Heart left ventricle (tissue), 13 donors: Measurements from ENCODE around the gene SPECC1.

Experiments used
- POLR2A ChIP-seq, 2 donors: fragments of 450-650 bp; IDR thresholded peaks; one replicate each; pipeline ENCODE4 v1.6.1; 2017; ENCODE audit warnings: antibody characterized with exemption in 2 of 2, mild to moderate bottlenecking in 2 of 2, moderate library complexity in 2 of 2
- TF ChIP-seq, protein P1 (sequence below), 12 donors: fragments of 200-600 bp; sonication (generic) in 4 of 12; IDR thresholded peaks; one replicate each; pipeline versions ENCODE4 v1.5.0 to v1.8.0; 2018 to 2022; ENCODE audit warnings: antibody characterized with exemption in 12 of 12, mild to moderate bottlenecking in 5 of 12
- donor health status: ischemic (EF 13 %, LVEDD 7.1; RV severe dilation, severe dysfunction).
- donor health status: DM: no; HTN: yes; CAD: no.
- donor health status: DM: no; HTN: no; CAD: no.
- donor health status: ischemic (EF 25% LVEDD 6.9; RV normal size, moderate dysfunction).
- donor health status: ischemic (EF 25% LVEDD 5.7; RV mildly dilated, moderate dysfunction).
- donor health status: ischemic (EF 35%, LVEDD 5.7; RV mildly dilated, moderate dysfunction).
- donor health status: nonischemic (EF 11% LVEDD 7.7; RV severe dilation, severe dysfunction).
- donor health status: DM: yes; HTN: yes; CAD: no.
- donor health status: PGD.
- donor health status: ischemic (EF 29% LVEDD 5.4; RV normal size, mild dysfunction).
- donor health status: nonischemic (EF 23%, LVEDD 6.1; RV moderate dilation, normal function).

DNA sequence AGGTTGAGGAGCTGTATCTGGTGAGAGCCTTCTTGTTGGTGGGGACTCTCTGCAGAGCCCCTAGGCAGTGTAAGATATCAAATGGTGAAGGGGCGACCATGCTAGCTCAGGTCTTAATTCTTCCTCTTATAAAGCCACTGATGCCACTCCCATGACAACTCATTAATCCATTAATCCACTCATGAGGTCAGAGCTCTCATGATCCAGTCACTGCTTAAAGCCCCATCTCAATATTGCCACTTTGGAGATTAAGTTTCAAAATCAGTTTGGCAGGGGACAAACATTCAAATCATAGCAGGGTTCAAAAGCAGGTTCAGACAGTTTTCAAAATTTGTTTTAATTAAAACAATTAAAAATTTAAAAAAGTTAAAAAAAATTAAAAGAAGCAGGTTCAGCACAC, 13.1 kb upstream of the SPECC1 start:
- TF ChIP-seq POLR2A (IDR thresholded peaks at IDR 0.05) = no peak
- TF ChIP-seq, protein P1, sequence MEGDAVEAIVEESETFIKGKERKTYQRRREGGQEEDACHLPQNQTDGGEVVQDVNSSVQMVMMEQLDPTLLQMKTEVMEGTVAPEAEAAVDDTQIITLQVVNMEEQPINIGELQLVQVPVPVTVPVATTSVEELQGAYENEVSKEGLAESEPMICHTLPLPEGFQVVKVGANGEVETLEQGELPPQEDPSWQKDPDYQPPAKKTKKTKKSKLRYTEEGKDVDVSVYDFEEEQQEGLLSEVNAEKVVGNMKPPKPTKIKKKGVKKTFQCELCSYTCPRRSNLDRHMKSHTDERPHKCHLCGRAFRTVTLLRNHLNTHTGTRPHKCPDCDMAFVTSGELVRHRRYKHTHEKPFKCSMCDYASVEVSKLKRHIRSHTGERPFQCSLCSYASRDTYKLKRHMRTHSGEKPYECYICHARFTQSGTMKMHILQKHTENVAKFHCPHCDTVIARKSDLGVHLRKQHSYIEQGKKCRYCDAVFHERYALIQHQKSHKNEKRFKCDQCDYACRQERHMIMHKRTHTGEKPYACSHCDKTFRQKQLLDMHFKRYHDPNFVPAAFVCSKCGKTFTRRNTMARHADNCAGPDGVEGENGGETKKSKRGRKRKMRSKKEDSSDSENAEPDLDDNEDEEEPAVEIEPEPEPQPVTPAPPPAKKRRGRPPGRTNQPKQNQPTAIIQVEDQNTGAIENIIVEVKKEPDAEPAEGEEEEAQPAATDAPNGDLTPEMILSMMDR (IDR thresholded peaks at IDR 0.05) = no peak
